ENCODE measurements around the gene MRPL34.
A peak's percentile ranks its signal among the peaks of the same experiment; 100 is the strongest.

The MRPL34 gene

GRCh38 chr19:17309965-17310461 lies 4.3 kb downstream of the MRPL34 start:
- no peak for DNase-seq (ENCODE audit: low read depth)

GRCh38 chr19:17311455-17312188 lies 6.0 kb downstream of the MRPL34 start:
- no peak for DNase-seq (ENCODE audit: low read depth)

- no peak for DNase-seq (ENCODE audit: low read depth)
Observed at GRCh38 chr19:17312189-17313113, 6.8 kb downstream of the MRPL34 start.

- no peak for DNase-seq (ENCODE audit: low read depth)
Observed at GRCh38 chr19:17314007-17314593, 8.4 kb downstream of the MRPL34 start.

GRCh38 chr19:17318966-17319365 lies 13.3 kb downstream of the MRPL34 start:
- DNase-seq (ENCODE audit: low read depth): no peak

- no peak for DNase-seq (ENCODE audit: low read depth)
Observed at GRCh38 chr19:17319473-17320238, 14.0 kb downstream of the MRPL34 start.

GRCh38 chr19:17320435-17320834 lies 14.8 kb downstream of the MRPL34 start:
- DNase-seq (ENCODE audit: low read depth): no peak

- no peak for DNase-seq (ENCODE audit: low read depth)
Observed at GRCh38 chr19:17321655-17322489, 16.2 kb downstream of the MRPL34 start.

- no peak for DNase-seq (ENCODE audit: low read depth)
Observed at GRCh38 chr19:17322854-17323253, 17.2 kb downstream of the MRPL34 start.

- DNase-seq (ENCODE audit: low read depth): no peak
Observed at GRCh38 chr19:17323300-17323963, 17.8 kb downstream of the MRPL34 start.

- DNase-seq (ENCODE audit: low read depth): no peak
Observed at GRCh38 chr19:17323964-17324332, 18.3 kb downstream of the MRPL34 start.

GRCh38 chr19:17324357-17325114 lies 18.9 kb downstream of the MRPL34 start:
- no peak for DNase-seq (ENCODE audit: low read depth)

- DNase-seq (ENCODE audit: low read depth): no peak
Observed at GRCh38 chr19:17325133-17325532, 19.5 kb downstream of the MRPL34 start.

- DNase-seq (ENCODE audit: low read depth): no peak
Observed at GRCh38 chr19:17325881-17326594, 20.4 kb downstream of the MRPL34 start.

GRCh38 chr19:17326595-17326966 lies 20.9 kb downstream of the MRPL34 start:
- no peak for DNase-seq (ENCODE audit: low read depth)

- DNase-seq (ENCODE audit: low read depth): no peak
Observed at GRCh38 chr19:17327068-17327653, 21.5 kb downstream of the MRPL34 start.

- peak; percentile 49 for DNase-seq (ENCODE audit: low read depth)
Observed at GRCh38 chr19:17327654-17328516, 22.2 kb downstream of the MRPL34 start.
